ENCODE measurements around the gene ADAP1.

The ADAP1 gene

DNA sequence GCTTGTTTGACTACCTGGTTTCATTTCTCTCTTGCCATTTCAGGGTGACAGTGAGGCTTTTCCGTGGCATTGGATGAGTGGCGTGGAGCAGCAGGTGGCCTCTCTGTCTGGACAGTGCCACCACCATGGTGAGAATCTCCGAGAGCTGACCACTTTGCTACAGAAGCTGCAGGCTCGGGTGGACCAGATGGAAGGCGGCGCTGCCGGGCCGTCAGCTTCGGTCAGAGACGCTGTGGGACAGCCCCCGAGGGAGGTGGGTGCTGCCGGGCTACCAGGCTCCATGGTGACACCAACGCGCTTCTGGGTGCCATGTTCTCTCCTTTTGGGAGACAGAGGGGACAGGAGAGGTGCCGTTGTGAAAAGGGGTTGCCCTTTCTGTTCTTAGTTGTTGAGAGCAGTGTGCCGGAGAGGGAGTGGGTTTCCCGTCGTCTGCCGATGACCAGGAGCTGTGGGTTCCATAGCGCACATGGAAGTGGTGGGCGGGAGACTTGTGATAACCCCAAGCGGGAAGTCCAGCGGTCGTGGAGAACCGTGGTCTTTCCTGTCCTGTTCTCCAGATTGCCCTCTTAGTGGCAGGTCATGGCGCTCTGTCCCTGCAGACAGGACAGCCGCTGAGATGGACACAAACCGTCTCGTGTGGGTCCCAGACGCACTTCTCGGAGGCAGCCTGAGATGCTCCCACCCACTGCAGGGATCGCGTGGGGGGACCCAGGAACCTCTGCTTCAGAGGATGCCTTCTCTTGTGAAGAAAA, 100.9 kb downstream of the ADAP1 start:
- no peak for DNase-seq

DNA sequence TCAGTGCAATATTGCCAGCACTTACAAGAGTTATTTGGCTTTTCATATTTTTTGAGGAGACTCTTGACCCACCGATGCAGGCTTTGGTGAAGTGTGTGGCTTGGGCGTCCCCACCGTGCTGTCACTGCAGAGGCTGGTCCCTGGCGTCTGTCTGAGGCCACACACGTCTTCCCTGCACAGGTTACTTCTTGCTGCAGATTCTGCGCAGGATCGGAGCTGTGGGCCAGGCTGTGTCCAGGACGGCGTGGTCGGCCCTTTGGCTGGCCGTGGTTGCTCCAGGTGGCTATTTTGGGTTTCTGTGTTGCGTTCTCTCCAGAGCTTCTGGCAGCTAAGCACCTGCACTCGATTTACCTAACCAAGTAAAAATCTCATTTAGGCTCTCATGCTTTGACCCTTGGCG, 103.3 kb downstream of the ADAP1 start:
- DNase-seq: no peak

DNA sequence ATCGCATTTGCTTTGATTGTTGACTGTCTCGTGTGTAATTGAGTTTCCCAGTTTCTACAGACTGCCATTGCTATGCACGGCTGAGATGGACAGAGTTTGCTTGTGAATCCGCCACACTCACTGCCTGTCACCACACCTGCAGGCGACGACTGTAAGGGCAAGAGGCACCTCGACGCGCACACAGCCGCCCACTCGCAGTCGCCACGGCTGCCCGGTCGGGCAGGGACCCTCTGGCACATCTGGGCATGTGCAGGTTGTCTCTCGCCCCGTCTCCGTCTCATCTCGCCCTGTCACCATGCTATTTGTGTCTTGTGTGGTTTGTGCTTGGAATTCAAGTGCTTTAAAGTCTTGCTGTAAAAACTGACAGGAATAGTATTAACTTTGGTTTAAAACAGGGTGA, 104.7 kb downstream of the ADAP1 start:
- DNase-seq: no peak

DNA sequence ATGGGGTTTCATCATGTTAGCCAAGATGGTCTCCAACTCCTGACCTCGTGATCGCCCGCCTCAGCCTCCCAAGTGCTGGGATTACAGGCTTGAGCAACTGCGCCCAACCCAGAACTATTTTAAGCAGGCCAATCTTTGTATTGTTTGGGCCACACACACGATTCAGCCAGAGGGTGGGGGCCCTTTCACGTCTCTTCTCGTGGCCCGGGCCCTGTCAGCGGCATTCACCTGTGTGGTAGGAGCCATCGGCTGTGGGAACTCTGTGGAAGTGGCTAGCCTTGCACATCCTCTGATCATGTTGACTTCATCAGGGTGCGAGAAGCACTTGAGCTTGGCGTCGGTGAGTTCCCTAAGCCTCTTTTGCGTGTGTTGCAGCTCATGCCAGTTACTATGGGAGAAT, 105.3 kb downstream of the ADAP1 start:
- DNase-seq: no peak

Measured in DMS79 (cell line).